T-helper 1 cell treated with Interleukin-12 subunit alpha and Interleukin-12 subunit beta and Interleukin-4 antibody, amounts not matched to agents 30 ng/mL and 1 ng/mL, for 36 hours (primary cell): Measurements from ENCODE around the gene PEX1. TPM values are rescaled to one million over a fixed set of nuclear protein-coding genes. Genes with fewer than 3 reads are reported as not detected.
"Not testable (repeated sequence)": the region's sequence is repeated elsewhere in the genome, so short reads cannot be mapped to it uniquely, and the experiment has no call there.

Experiments used
- intact Hi-C: fragments of 100-400 bp; cut with micrococcal nuclease; formaldehyde crosslinking; loops from one replicate; pipeline ENCODE4 v1.15.1; 2024
- total RNA-seq: library from RNA; stranded (reverse); gene quantifications from 2 replicates; pipeline ENCODE4 v1.2.3, GENCODE V29; 2022

The PEX1 gene
- total RNA-seq, 1 donor from 2014 or later: 19.0 TPM

DNA sequence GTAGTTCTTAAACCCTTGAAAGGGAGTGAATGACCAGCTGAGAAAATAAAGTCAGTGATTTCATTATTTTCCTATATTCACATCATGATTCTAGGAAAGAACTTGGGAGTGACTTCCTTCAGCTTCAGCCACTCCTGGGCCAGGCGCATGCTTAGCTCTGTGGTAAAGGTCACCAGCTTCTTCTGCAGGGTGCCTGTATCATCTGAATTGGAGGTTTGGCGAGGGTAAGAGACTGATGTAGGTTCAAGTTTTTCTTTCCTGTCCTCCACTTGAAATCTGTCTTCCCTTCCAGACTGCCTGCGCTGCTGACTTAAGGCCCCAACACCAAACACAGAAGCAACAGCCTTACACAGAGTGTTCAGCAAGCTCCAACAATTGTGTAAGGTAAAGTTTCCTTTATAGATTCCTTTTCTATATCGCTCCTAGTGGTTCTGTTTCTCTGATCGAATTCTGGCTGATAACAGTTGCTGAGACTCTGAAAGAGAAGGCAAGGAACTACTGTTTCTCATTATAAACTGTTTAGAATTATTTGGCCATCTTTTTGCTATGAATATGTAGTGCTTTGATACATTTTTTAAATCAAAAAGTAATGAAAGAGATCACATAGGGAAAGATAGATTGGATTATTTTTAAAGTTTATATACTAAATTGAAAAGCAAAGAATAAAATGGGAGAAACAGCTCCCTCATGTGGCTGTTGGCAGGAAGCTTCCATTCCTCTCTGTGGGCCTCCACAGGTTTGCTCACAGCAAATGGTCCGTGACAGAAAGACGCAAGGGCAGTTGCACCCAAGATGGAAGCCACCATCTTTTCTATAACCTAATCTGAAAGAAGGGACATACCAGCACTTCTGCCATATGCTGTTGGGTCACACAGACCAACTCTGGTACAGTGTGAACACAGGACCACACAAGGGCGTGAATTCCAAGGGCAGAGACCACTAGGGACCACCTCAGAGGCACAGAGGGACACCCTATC lies 67.0 kb downstream of the PEX1 start:
- intact Hi-C loops: loop anchor here (1.0 to 5.0 kb wide), 6 partner anchors 13 to 629 kb away; partner anchors contain the start of genes LRRD1, PEX1 and RBM48

DNA sequence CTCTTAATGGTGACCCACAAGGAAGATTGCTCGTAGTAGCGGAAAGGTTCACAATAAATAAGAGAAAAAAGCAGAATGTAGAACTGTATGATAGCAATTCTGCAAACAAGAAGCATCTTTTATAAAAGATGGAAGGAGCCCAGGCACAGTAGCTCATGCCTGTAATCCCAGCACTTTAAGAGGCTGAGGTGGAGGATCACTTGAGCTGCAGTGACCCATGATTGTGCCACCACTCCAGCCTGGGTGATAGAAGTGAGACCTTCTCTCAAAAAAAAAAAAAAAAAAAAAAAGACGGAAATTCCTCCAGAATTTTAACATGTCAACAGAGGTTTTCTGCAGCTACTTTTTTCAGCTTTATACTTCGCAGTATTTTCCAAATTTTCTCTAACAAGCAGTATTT lies 67.8 kb downstream of the PEX1 start:
- intact Hi-C loops: loop anchor here (5.0 kb wide), 2 partner anchors 67 to 628 kb away; partner anchors contain the start of genes PEX1 and RBM48

DNA sequence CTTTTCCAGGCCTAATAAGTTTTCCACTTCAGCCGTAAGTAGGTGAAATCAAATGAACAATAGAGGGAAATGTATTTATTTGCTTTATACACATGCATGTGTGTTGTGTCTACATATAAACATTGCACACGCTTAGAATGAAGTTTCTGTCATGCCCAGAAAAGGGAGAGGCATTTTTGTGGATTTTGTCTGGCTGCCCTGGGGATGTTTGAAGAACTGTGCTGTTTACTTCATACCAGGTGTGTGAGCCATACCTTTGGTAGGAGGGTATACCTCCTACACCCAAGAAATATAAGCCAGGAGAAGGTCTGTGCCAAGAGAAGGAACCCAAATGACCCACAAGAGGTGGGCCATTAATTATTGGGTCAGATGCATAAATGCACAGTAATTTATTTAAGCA lies 68.2 kb downstream of the PEX1 start:
- intact Hi-C loops: loop anchor here (5.0 kb wide), 2 partner anchors 67 to 628 kb away; partner anchors contain the start of genes PEX1 and RBM48

DNA sequence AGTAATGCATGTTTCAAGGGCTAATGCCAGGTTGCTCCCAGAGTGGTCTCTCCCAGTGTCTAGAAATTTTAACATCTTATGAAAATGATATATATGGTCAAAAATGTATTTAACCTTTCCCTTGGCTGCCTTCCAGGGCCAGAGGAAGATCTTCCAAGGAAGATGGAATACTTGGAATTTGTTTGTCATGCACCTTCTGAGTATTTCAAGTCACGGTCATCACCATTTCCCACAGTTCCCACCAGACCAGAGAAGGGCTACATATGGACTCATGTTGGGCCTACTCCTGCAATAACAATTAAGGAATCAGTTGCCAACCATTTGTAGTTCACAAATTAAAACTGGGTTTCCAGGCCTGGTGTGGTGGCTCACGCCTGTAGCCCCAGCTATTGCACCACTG lies 72.1 kb downstream of the PEX1 start:
- intact Hi-C loops: no loop called here

DNA sequence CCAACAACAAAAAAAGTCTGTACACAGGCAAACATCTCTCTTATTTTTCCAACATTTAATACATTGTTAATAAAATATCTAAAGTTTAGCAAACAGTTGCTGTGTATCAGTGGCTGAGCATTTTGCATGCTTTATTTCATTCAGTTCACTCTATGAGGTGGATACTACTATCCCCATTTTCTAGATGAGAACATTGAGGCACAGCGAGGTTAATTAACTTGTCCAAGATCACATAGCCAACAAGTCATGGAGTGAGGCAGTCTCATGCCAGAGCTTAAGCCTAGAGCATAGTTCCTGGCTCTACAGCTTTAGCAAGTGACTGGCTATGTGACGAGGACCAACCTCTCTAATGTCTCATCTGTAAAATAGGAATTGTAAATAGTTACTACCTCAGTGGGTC lies 76.7 kb downstream of the PEX1 start:
- intact Hi-C loops: no loop called here

DNA sequence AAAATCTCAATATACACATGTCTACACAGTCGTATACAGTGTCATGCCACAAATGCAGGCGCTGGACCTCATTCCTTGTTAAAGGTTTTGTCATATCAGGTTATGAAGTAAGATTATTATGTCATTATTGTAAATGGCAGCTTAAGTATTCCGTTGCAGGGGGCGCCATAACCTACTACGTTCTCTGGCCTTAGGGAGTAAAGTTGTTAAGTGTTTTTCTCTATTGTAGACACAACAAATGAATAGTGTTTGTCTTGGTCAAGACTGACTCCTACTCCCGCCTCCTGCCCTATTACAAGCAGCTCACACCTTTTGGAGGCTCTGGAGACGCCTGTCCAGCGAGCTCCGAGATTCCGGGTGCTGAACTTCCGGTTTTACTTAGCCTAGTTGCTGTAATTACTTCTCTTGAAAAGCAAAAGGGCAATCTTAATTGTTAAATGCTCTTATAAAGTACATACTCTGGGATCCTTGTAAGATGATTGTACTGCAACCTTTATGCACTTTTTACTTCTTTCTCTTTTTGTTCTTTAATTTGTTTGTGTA lies 80.0 kb downstream of the PEX1 start:
- intact Hi-C loops: loop anchor here (1.0 to 5.0 kb wide), 9 partner anchors 13 to 1554 kb away; partner anchors contain the start of genes AKAP9, ANKIB1, BET1 and CDK6

DNA sequence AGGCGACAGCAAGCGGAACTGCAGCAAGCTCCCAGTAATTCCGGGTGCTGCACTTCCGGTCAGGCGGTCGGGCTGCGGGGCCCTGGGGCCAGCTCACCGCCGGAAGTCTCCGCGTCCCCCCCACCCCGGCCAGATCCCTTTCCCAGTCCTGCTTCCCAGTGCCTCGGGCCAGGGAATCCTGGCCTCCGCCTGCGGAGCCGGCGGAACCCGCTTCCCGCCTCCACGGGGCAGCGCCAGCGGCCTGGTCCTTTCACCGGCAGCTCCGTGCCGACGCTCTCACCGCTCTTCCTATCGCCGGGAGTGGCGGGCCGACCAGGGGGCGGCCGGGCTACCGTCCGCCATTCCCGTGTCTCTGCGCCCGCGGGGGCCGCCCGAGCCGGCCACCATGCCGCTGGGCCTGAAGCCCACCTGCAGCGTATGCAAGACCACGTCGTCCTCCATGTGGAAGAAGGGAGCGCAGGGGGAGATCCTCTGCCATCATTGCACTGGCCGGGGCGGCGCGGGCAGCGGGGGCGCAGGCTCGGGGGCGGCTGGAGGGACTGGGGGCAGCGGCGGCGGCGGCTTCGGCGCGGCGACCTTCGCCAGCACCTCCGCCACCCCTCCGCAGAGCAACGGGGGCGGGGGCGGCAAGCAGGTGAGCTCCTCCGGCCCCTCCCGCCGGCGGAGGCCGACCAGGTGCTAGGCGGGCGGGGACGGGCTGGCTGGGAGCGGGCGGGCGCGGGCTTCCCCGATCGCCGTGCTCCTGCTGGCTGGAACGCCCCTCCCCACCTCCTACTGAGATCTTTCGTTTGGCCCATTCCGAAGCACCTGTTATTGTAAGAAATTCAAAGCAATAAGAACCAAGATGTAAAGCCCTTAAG lies 80.7 kb downstream of the PEX1 start, which contains the start of gene GATAD1:
GATAD1 (plus strand) TSS at position 138 of the 860 bp plus-strand sequence; CDS start at position 386, 248 bp downstream.
- intact Hi-C loops: loop anchor here (1.0 to 5.0 kb wide), 15 partner anchors 14 to 1555 kb away; partner anchors contain the start of genes AKAP9, ANKIB1, BET1 and CDK6

DNA sequence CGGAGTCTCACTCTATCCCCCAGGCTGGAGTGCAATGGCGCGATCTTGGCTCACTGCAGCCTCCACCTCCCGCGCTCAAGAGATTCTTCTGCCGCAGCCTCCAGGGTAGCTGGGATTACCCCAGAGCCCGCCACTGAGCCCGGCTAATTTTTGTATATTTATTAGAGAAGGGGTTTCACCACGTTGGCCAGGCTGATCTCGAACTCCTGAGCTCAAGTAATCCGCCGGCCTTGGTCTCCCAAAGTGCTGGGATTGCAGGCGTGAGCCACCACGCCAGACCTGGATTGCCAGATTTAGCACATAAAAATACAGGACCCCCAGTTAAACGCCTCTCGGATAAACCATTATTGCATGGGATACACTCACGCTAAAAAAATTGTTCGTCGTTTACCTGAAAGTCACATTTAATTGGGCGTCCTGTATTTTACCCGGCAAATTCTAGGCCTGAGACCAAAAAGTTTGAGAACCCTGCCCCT lies 81.4 kb downstream of the PEX1 start:
- intact Hi-C loops: loop anchor here (1.0 to 5.0 kb wide), 8 partner anchors 23 to 1555 kb away; partner anchors contain the start of genes BET1, LRRD1, MTERF1 and SAMD9

DNA sequence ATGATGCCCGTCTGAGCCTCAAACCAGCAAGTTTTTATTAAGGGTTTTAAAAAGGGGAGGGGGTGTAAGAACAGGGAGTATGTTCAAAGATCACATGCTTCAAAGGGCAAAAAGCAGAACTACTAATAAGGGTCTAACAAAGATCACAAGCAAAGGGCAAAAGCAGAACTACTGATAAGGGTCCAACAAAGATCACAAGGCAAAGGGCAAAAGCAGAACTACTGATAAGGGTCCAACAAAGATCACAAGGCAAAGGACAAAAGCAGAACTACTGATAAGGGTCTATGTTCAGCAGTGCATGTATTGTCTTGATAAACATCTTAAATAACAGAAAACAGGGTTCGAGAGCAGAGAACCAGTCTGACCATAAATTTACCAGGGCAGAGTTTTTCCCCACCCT lies 85.6 kb downstream of the PEX1 start:
- intact Hi-C loops: not testable (repeated sequence)

DNA sequence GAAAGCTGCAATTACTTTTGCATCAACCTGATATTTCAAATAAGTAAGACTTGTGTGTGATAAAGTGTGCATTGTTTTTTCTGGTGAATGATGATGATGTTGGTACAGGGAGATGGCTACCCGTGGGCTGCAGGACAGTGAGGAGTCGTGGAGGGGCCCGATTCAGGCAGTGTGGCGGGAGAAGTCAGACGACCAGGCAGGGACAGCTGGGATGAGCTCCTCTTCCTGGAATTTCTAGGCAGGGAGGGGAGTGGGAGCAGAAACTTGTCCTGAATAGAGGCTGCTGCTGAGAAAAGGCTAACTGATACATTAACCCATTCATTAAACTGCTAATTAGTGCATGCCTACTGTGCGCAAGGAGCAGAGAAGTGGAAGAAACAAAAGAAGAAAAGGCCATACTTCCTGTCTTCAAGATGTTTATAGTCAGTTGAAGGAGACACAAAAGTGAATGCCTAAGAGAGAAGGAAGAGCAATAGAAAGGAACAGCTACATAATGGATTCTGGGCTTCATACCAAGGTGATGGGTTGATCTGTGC lies 90.3 kb downstream of the PEX1 start:
- intact Hi-C loops: no loop called here

Other genes with a start within 250 kb of the PEX1 start
- 13.0 and 14.2 TPM in 2 replicates for gene GATAD1, start 81.0 kb downstream of the PEX1 start, total RNA-seq
- gene ERVW-1, start 50.6 kb downstream of the PEX1 start, total RNA-seq: not detected in 2 replicates
- gene RBM48, start 275 bp upstream of the PEX1 start, total RNA-seq: 19.7 and 21.1 TPM in 2 replicates
- 31.3 and 35.7 TPM in 2 replicates for gene FAM133B, start 61.9 kb upstream of the PEX1 start, total RNA-seq